Measurements from ENCODE around the gene RDH12. TPM values are rescaled to one million over a fixed set of nuclear protein-coding genes. Genes with fewer than 3 reads are reported as not detected.

RDH12 gene
- total and polyA plus RNA-seq, 9 of the 15 experiments (the other 6 are each of a cell fraction or from before 2014, with no cell fraction given), result 0.03 to 0.29 (median 0.07) TPM; not detected in 2

GRCh38 chr14:67735336-67736147 lies 33.9 kb downstream of the RDH12 start:
- Histone ChIP-seq H3K79me2 (ENCODE audit: control insufficient read depth, insufficient read depth, low read length) (no peaks in the 10 kb centered on the region), H3K4me1 (replicated peaks in 1 of 2; ENCODE audit: control insufficient read depth in 2 of 2, insufficient read depth in 2 of 2, low read length in 2 of 2) (no peaks in the 10 kb centered on the region; a peak in 1 of 5 replicates), H3K4me2 (ENCODE audit: insufficient read depth, low read length) (no peak overlapping the region), H3K27ac (ENCODE audit: extremely low read depth, low read depth, low read length) (no peak overlapping the region), H2AFZ (ENCODE audit: low read depth, low read length) (no peak overlapping the region), H3K36me3 (ENCODE audit: control insufficient read depth, insufficient read depth, low read length) (no peaks in the 10 kb centered on the region), H3K4me3 (no peak overlapping the region), H3K9me3 (replicated peaks; ENCODE audit: control insufficient read depth, insufficient read depth, low read depth, low read length) (no peaks in the 10 kb centered on the region), H3K9me1 (ENCODE audit: control insufficient read depth, insufficient read depth, low read length) (no peaks in the 10 kb centered on the region), H4K20me1 (replicated peaks; ENCODE audit: control insufficient read depth, insufficient read depth, low read length) (no peaks in the 10 kb centered on the region), H3K27me3 (ENCODE audit: control insufficient read depth in 2 of 2, insufficient read depth in 2 of 2, low read length in 2 of 2) (no peaks in the 10 kb centered on the region), H3K9ac (ENCODE audit: insufficient read depth in 1 of 2, low read depth in 2 of 2, low read length in 2 of 2) (no peak overlapping the region)
- intact Hi-C loops (cut with micrococcal nuclease) (no loop called here), in situ Hi-C loops (cut with MboI) (no loop called here)
- FAIRE-seq (no peak), DNase-seq (ENCODE audit: extremely low read depth in 1 of 4, low spot score in 3 of 4) (no peak), ATAC-seq (no peak)
- CTCF ChIA-PET (ENCODE audit: low intra/inter-chr PET ratio), result no interaction called here
- TF ChIP-seq MCM7 (IDR thresholded peaks at IDR 0.05) (no peak), E2F1 (CRISPR knock-in tag; IDR thresholded peaks at IDR 0.05) (no peak), E2F5 (CRISPR knock-in tag; IDR thresholded peaks at IDR 0.05) (no peak), ARID1B (IDR thresholded peaks at IDR 0.05) (no peak), ATF3 (IDR thresholded peaks at IDR 0.05) (no peak), ATF3 (CRISPR knock-in tag; conservative IDR thresholded peaks at IDR 0.05) (no peak), ZZZ3 (IDR thresholded peaks at IDR 0.05) (no peak), MAFG (tag; conservative IDR thresholded peaks at IDR 0.05) (no peak), ZNF280B (CRISPR knock-in tag; IDR thresholded peaks at IDR 0.05) (no peak), NFRKB (IDR thresholded peaks at IDR 0.05; ENCODE audit: low read depth) (no peak)
- BruUV-seq (replicated peaks), result no TSS peak
- 59% methylated on average over 10 of the region's 10 CpGs for WGBS (ENCODE audit: insufficient coverage, low coverage, missing lambda C conversion rate)
- POLR2A ChIA-PET, result interaction anchor here (0.6 to 0.8 kb wide), 2 partner anchors 9 to 267 kb away, joined by 3 read pairs; no protein-coding TSS in a partner anchor

Measured in K562 (cell line).